ENCODE data around the gene RANBP1.

RANBP1 gene

GRCh38 chr22:20176421-20177085, 60.6 kb downstream of the RANBP1 start:
- DNase-seq = no peak

Data from activated CD8-positive, alpha-beta memory T cell treated with anti-CD3 and anti-CD28 coated beads, Interleukin-2, amount 50 U/mL, for 48 hours (primary cell).